NK-92 (cell line): ENCODE results near the gene IQGAP2.
"Not testable (repeated sequence)": the region's sequence is repeated elsewhere in the genome, so short reads cannot be mapped to it uniquely, and the experiment has no call there.

Experiments
- DNase-seq: peaks from one replicate; lab custom pipeline; 2025; ENCODE audit not compliant: unreplicated experiment; lab: John Stamatoyannopoulos, UW

IQGAP2 gene

DNA sequence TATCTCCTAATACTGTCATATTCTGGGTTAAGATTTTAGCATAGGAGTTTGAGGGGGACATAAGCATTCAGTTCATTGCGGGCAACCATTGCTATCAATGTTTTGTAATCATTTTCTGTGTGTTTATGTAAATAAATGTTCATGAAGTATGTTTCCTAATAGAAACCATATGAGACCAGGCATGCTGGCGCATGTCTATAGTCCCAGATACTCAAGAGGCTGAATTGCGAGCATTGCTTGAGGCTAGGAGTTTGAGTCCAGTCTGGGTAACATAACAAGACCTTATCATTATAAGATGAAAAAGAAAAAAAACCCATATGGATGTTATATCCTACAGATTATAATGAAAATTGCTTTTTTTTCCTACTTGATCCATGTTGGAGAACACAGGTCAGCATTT, 129.0 kb downstream of the IQGAP2 start:
- DNase-seq: no peak

GRCh38 chr5:76532973-76533372, 129.9 kb downstream of the IQGAP2 start:
- DNase-seq: no peak

- no peak for DNase-seq
These were observed 132.5 kb downstream of the IQGAP2 start for GRCh38 chr5:76535577-76535976.

DNA sequence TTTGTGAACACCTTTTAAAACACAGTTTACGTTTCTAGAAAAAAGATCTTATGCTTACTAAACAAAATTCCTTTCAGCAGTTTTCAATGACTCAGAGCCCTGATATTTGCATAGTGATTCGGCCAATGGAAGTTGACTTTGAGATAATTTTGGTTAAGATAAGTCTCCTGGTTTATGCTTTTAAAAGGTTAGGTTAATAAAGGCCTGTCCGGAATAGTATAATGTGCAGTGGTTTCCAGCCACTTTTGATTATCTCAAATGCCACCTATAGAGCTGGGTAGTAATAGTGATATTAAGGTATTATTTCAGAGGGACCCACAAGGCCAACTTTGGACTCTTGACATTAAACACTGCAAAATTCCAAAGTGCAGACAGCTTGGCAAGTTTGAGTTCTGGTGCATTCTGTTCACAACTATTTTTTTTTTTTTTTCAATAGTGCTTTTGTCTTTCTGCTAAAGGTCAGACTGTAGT, 134.0 kb downstream of the IQGAP2 start:
- DNase-seq: no peak

DNA sequence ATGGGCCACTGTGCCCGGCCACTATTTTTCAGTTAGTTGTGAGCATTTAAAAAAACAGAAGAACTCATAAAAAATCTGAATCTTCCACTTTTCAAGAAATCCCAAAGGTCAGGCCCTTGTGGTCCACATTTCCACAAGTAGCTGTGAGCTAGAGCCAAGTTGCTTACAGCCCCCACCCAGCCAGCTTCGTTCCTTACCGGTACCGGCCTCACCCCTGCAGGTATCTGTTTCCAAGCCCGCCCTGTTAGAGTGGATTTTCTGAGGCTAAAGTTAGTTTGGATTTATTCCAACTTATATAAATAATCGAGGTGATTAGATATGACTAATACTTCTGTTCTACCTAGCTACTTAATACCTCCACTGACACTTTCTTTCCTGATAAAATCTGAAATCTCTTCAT, 139.2 kb downstream of the IQGAP2 start:
- no peak for DNase-seq

- no peak for DNase-seq
These were observed 140.0 kb downstream of the IQGAP2 start for GRCh38 chr5:76542887-76543690.

- no peak for DNase-seq
These were observed 141.3 kb downstream of the IQGAP2 start for GRCh38 chr5:76544268-76544926.

GRCh38 chr5:76545184-76545583, 142.1 kb downstream of the IQGAP2 start:
- no peak for DNase-seq

GRCh38 chr5:76546497-76547102, 143.5 kb downstream of the IQGAP2 start:
- DNase-seq: no peak

- DNase-seq: no peak
These were observed 144.3 kb downstream of the IQGAP2 start for GRCh38 chr5:76547242-76547890.

DNA sequence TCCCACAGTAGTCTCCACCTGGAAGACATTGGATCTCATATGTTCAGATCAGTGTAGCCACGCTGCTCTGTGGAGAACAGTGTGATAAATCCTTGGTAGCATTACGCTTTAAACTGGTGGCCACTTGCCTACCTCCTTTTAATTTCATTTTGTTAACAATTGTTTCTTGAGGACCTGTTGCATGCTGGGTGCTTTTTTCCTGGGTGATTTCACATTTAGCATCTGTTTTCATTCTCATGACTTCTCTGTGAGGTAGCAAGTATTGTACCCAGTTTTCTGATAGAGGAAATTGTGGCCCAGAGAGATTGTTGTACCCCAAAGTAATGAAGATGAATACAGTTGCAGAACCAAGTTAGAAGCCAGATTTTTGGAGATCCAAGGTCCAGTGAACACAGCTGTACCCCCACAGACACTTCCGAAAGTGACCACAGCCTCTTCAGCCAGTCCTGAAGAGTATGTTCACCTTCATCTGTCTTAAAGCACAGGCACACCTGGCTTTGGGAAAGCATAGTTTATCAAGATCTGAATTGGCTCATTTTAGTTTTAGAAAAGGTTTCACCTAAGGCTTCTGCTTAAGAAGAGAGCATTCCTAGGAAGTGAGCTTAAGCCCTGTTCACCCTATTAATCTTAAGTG, 144.9 kb downstream of the IQGAP2 start:
- no peak for DNase-seq

DNA sequence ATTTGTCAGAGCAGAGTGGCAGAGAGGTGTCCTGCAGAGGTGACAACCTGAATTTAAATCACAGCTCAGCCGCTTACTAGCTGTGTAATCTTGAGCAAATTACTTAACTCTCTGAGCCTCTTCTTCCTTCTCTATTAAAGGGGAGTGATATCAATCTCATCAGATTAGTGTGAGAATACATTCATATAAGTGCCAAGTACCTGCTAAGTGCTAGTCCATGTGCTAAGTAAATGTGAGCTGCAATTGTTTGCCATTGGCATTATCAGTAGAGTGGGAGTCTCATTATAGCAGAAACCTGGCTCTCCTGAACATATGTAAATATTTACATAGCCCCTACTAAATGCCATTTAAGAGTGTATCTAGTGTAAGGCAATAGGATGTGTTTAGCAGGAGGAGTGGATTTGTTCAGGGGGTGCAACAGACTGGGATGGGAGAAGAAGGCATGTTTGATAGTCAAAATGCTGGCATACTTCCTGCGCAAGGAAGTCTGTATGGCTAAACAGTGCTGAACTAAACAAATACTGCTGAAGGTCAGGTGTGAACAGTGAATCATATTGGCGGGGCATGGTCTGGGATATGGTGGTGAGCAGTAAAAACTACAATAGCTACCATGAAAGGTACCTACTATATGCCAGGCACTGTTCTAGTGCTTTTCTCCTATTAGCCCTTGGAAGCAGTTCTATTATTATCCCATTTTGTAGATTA, 145.6 kb downstream of the IQGAP2 start:
- no peak for DNase-seq

DNA sequence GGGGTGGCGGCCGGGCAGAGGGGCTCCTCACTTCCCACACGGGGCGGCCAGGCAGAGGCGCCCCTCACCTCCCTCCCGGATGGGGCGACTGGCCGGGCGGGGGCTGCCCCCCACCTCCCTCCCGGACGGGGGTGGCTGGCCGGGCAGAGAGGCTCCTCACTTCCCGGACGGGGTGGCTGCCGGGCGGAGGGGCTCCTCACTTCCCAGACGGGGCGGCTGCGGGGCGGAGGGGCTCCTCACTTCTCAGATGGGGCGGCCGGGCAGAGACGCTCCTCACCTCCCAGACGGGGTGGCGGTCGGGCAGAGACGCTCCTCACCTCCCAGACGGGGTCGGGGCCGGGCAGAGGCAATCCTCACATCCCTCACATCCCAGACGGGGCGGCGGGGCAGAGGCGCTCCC, 147.8 kb downstream of the IQGAP2 start:
- not testable (repeated sequence) for DNase-seq

GRCh38 chr5:76552546-76552945, 149.5 kb downstream of the IQGAP2 start:
- DNase-seq: no peak

- DNase-seq: no peak
These were observed 150.2 kb downstream of the IQGAP2 start for GRCh38 chr5:76553251-76553650.

GRCh38 chr5:76555114-76555513, 152.0 kb downstream of the IQGAP2 start:
- DNase-seq: no peak

DNA sequence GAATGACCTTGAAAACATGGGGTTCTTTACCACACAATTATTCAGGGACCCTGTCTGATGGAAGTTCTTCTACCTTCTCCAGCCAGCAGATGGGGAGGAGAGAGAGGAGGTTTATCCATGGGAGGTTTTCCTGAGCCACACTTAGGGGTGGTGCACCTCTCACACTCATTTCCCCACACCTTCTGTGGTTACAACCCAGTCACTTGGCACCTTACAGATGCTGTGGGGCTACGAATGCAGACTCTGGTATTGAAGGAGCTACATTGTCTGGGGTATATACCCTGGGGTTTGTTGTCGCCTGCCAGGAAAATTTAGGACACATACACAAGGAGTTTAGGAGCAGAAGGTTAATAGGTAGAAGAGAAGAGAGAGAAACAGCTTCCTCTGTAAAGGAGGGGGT, 152.6 kb downstream of the IQGAP2 start:
- DNase-seq: no peak

DNA sequence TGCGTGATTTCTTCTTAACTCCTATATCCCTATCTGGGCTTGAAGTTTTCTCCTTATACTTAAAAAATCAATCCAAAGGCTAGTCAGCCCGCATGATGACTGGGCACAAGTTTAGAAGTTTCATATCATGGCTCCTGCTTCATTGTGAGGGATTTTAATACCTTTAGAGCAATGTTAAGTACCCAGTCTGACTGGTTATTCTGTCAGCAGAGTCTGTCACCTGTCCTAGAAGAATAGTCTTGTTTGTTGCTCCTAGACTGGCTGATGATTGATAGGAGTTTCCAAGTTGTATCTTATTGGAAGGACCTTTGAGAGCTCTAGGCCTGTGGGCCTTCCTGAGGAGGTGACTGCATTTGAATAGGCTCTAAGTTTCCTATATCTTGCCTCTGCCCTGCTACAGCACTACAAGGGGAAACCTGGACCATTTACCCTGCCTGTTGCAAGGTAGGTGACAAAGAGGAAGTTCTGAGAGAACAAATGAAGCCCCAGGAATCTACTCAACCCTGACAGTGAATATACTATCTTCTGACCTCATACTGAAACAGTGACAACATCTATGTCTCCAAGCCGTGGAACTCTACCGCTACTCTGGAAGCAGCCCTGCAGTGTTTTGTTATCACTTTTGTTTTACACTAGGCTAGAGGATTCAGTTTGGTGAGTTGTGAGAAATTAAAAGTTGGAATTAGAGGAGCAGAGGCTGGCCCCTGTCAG, 153.6 kb downstream of the IQGAP2 start:
- DNase-seq: no peak

- DNase-seq: no peak
These were observed 158.1 kb downstream of the IQGAP2 start for GRCh38 chr5:76560952-76561891.
